ENCODE measurements around the gene LRFN3.

The LRFN3 gene

GRCh38 chr19:35986664-35987570, 50.7 kb downstream of the LRFN3 start:
- no peak overlapping the region for H3K27ac ChIP-seq (ENCODE audit: low read length)
- H3K9me3 ChIP-seq (ENCODE audit: control insufficient read depth, low read depth, low read length), result no peaks in the 10 kb centered on the region
- peaks cover 17% of the 10 kb centered on the region for H3K27me3 ChIP-seq (ENCODE audit: control insufficient read depth, insufficient read depth, low read length)
- no peak overlapping the region for H3K9ac ChIP-seq (ENCODE audit: low read length)
- peak overlapping the region; percentile 45 for H3K4me3 ChIP-seq (ENCODE audit: low read length)
- no peaks in the 10 kb centered on the region for H3K36me3 ChIP-seq (ENCODE audit: control insufficient read depth, low read depth, low read length)
- no peaks in the 10 kb centered on the region for H3K4me1 ChIP-seq (ENCODE audit: control insufficient read depth, low read depth, low read length)

GRCh38 chr19:35987571-35987896, 51.4 kb downstream of the LRFN3 start:
- peaks cover 17% of the 10 kb centered on the region for H3K27me3 ChIP-seq (ENCODE audit: control insufficient read depth, insufficient read depth, low read length)
- H3K27ac ChIP-seq (ENCODE audit: low read length), result no peak overlapping the region
- H3K4me1 ChIP-seq (ENCODE audit: control insufficient read depth, low read depth, low read length), result no peaks in the 10 kb centered on the region
- H3K9ac ChIP-seq (ENCODE audit: low read length), result no peak overlapping the region
- no peaks in the 10 kb centered on the region for H3K9me3 ChIP-seq (ENCODE audit: control insufficient read depth, low read depth, low read length)
- no peak overlapping the region for H3K4me3 ChIP-seq (ENCODE audit: low read length)
- H3K36me3 ChIP-seq (ENCODE audit: control insufficient read depth, low read depth, low read length), result no peaks in the 10 kb centered on the region

GRCh38 chr19:35988824-35989223, 52.6 kb downstream of the LRFN3 start:
- H3K27me3 ChIP-seq (ENCODE audit: control insufficient read depth, insufficient read depth, low read length), result peaks cover 15% of the 10 kb centered on the region
- H3K4me3 ChIP-seq (ENCODE audit: low read length), result no peak overlapping the region
- no peaks in the 10 kb centered on the region for H3K4me1 ChIP-seq (ENCODE audit: control insufficient read depth, low read depth, low read length)
- H3K9me3 ChIP-seq (ENCODE audit: control insufficient read depth, low read depth, low read length), result no peaks in the 10 kb centered on the region
- H3K9ac ChIP-seq (ENCODE audit: low read length), result no peak overlapping the region
- H3K27ac ChIP-seq (ENCODE audit: low read length), result no peak overlapping the region
- no peaks in the 10 kb centered on the region for H3K36me3 ChIP-seq (ENCODE audit: control insufficient read depth, low read depth, low read length)

GRCh38 chr19:35990156-35990555, 54.0 kb downstream of the LRFN3 start:
- Histone ChIP-seq H3K36me3 (ENCODE audit: control insufficient read depth, low read depth, low read length) (no peaks in the 10 kb centered on the region), H3K9ac (ENCODE audit: low read length) (no peak overlapping the region), H3K9me3 (ENCODE audit: control insufficient read depth, low read depth, low read length) (no peaks in the 10 kb centered on the region), H3K27ac (ENCODE audit: low read length) (no peak overlapping the region), H3K27me3 (ENCODE audit: control insufficient read depth, insufficient read depth, low read length) (peaks cover 12% of the 10 kb centered on the region), H3K4me1 (ENCODE audit: control insufficient read depth, low read depth, low read length) (no peaks in the 10 kb centered on the region), H3K4me3 (ENCODE audit: low read length) (no peak overlapping the region)

GRCh38 chr19:35990771-35991730, 54.9 kb downstream of the LRFN3 start:
- H3K36me3 ChIP-seq (ENCODE audit: control insufficient read depth, low read depth, low read length), result no peaks in the 10 kb centered on the region
- no peak overlapping the region for H3K9ac ChIP-seq (ENCODE audit: low read length)
- H3K4me3 ChIP-seq (ENCODE audit: low read length), result no peak overlapping the region
- H3K4me1 ChIP-seq (ENCODE audit: control insufficient read depth, low read depth, low read length), result no peaks in the 10 kb centered on the region
- H3K27ac ChIP-seq (ENCODE audit: low read length), result no peak overlapping the region
- H3K27me3 ChIP-seq (ENCODE audit: control insufficient read depth, insufficient read depth, low read length), result peaks cover 9% of the 10 kb centered on the region
- H3K9me3 ChIP-seq (ENCODE audit: control insufficient read depth, low read depth, low read length), result no peaks in the 10 kb centered on the region

GRCh38 chr19:35991731-35992450, 55.7 kb downstream of the LRFN3 start:
- Histone ChIP-seq H3K4me3 (ENCODE audit: low read length) (no peak overlapping the region), H3K36me3 (ENCODE audit: control insufficient read depth, low read depth, low read length) (no peaks in the 10 kb centered on the region), H3K4me1 (ENCODE audit: control insufficient read depth, low read depth, low read length) (no peaks in the 10 kb centered on the region), H3K27me3 (ENCODE audit: control insufficient read depth, insufficient read depth, low read length) (peaks cover under 1% of the 10 kb centered on the region), H3K27ac (ENCODE audit: low read length) (no peak overlapping the region), H3K9me3 (ENCODE audit: control insufficient read depth, low read depth, low read length) (no peaks in the 10 kb centered on the region), H3K9ac (ENCODE audit: low read length) (no peak overlapping the region)

GRCh38 chr19:35992907-35993765, 57.0 kb downstream of the LRFN3 start:
- Histone ChIP-seq H3K4me1 (ENCODE audit: control insufficient read depth, low read depth, low read length) (no peaks in the 10 kb centered on the region), H3K9me3 (ENCODE audit: control insufficient read depth, low read depth, low read length) (no peaks in the 10 kb centered on the region), H3K36me3 (ENCODE audit: control insufficient read depth, low read depth, low read length) (no peaks in the 10 kb centered on the region), H3K4me3 (ENCODE audit: low read length) (no peak overlapping the region), H3K27ac (ENCODE audit: low read length) (no peak overlapping the region), H3K27me3 (ENCODE audit: control insufficient read depth, insufficient read depth, low read length) (no peaks in the 10 kb centered on the region), H3K9ac (ENCODE audit: low read length) (no peak overlapping the region)

- no peaks in the 10 kb centered on the region for H3K36me3 ChIP-seq (ENCODE audit: control insufficient read depth, low read depth, low read length)
- H3K4me3 ChIP-seq (ENCODE audit: low read length), result no peak overlapping the region
- H3K27me3 ChIP-seq (ENCODE audit: control insufficient read depth, insufficient read depth, low read length), result no peaks in the 10 kb centered on the region
- H3K4me1 ChIP-seq (ENCODE audit: control insufficient read depth, low read depth, low read length), result no peaks in the 10 kb centered on the region
- H3K9me3 ChIP-seq (ENCODE audit: control insufficient read depth, low read depth, low read length), result no peaks in the 10 kb centered on the region
- no peak overlapping the region for H3K9ac ChIP-seq (ENCODE audit: low read length)
- H3K27ac ChIP-seq (ENCODE audit: low read length), result no peak overlapping the region
These were observed 57.9 kb downstream of the LRFN3 start for GRCh38 chr19:35993923-35994598.
